Measurements from ENCODE around the gene ABAT.

- TF ChIP-seq CTCF (IDR thresholded peaks at IDR 0.05) (no peak), POLR2A (IDR thresholded peaks at IDR 0.05) (no peak)
These were observed 78.3 kb downstream of the ABAT start for GRCh38 chr16:8752706-8753105.

Data from Peyer's patch (tissue), 4 donors.